NCI-H2196 treated with DMSO at 0.1 percent for 48 hours (cell line): ENCODE measurements around the gene RIMBP2.

ENCODE experiments used
- DNase-seq: peaks from one replicate; lab custom pipeline; 2025; ENCODE audit not compliant: unreplicated experiment; lab: John Stamatoyannopoulos, UW

The RIMBP2 gene

DNA sequence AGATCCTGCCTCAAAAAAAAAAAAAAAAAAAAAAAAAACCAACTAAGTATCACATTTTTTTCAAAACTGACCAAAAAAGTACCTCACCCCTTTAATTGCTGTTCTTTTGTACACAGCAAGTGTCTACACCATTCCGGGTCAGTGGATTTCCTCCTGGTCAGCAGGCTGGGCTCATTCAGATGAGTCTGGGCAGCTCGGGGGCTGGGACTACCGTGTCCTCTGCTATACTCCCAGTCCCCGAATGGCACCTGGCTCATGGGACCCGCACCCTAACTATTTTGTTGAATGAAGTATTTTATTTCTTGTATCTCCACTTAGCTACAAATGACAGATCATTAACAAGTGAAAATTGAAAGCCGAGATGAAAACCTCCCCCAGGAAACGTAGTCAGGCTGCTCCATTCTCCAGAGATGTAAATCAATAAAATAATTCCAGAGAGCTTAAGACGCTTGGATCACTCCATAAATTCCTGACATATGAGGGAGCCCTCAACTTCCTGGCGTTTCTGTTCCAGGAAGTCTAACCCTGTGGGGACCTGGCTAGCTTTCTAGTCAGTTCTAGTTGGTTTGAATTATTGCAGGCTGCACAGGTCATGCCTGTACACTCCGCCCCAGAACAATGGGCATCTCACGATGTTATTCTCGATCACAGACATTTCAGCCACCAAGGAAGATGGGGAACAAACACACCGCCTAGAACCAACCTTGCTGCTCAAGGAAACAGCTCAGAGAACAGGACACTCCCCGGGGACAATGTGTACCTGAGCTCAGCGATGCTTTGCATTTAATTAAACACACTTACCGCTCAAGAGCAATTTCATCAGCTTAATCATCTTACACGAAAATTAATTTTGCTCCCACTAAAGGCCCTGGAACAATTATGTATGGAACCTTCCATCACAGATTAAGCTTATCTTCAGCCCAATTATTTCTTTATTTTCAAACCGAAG is 76.3 kb downstream of the RIMBP2 start:
- no peak for DNase-seq

DNA sequence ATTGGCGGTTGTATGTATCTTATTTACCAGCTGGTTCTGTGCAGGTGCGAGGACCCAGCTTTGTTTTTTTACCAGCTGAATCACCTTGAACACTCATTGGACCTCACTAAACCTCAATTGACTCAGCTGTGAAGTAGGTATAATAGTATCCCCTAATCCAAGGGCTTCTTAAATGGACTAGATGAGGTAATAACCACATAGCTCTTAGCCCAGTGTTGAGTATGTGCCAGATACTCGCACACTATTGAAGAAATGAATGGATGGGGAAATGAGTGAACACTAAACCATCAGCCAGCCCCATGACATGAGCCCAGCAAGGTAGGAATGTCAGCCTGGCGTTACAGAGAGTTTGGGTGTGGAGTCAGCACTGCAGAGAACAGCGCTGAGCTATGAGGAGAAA is 79.7 kb downstream of the RIMBP2 start:
- no peak for DNase-seq

DNA sequence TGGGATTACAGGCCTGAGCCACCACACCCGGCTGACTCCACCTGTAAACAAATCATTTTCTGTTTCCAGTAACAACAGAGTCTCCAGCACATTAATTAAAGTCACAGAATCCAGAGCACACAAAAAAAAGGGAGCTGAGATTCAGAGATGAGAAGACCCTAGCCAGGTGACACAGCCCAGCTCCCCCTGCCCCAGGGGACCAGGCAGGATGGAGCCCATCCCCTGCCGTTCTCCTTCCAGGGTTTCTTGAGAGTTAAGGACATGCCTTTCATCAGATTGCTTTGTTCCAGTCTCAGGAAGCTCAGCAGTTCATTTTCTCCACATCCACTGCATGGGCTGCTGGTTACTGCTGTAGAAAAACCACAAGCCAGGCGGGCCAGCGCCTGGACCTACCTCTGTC is 81.2 kb downstream of the RIMBP2 start:
- DNase-seq: no peak

DNA sequence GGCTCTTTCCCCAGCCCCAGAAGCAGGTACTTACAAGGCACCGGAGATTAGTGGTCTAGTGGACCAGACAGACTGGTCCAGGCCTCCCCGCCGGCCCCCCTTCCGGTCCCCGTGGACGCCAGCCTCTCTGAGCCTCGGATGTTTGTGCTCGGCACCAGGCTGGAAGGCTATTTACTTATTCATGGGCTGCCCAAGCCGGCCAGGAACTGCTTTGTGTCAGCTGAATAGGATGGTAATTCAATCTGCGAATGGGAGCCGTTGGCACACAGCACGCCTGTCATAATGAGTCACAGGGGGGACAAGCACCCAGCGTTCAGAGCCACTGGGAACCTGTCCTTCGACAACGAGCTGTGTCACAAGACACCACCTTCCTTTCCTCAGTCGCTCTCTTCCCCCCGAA is 82.3 kb downstream of the RIMBP2 start:
- peak; percentile 93 for DNase-seq

DNA sequence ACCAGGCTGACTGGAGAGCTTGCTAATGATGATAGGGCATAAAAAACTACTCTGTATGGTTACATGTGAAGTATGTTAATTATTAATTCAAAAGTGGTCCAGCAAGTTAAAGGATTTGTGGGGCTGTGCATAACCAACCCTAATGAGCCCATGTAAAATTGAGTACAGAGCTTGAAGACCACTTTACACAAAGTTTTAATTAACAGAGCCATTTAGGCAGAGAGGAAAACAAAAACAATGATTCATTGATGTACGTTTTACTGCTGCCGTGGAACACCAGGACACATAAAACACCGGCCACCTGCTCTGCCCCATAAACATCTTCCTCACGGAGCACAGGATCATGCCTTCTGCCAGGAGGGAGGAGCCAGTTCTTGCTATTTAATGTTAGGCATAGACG is 83.5 kb downstream of the RIMBP2 start:
- peak; percentile 50 for DNase-seq

DNA sequence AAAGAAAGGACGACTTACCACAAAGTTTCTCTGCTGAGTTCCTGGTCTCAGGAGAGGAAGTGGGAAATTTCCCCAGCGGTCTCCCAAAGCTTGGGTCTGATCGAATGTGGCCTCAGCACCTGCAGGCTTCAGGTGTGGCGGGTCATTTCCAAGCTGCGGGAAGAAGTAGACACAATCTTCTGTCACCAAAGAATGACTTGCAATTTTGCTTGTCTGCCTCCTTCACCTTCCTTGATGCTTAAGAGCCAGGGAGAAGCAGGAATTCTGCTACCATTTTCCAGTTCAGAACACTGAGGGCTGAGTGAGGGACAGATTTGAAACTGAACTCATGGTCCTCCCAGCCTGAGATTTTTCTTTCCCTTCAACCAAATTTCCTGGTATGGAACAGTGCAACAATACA is 87.8 kb downstream of the RIMBP2 start:
- no peak for DNase-seq

DNA sequence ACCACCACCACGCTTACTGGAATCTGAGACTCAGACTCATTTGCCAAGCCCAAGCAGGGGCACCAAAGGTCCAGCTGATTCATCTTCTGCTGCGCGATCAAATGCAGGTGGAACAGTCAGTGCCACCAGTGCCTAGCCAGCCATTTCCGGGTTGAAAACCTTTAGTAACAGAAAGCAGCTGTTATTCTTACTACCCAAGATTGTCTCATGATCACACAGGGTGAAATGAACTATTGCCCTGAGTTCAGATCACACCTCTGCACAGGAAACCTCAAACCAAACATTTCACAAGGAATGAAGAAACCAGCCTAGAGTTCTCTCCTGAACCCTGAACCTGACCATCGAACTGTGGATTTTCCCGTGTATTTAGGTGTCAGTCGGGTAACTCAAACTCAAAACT is 88.9 kb downstream of the RIMBP2 start:
- no peak for DNase-seq

DNA sequence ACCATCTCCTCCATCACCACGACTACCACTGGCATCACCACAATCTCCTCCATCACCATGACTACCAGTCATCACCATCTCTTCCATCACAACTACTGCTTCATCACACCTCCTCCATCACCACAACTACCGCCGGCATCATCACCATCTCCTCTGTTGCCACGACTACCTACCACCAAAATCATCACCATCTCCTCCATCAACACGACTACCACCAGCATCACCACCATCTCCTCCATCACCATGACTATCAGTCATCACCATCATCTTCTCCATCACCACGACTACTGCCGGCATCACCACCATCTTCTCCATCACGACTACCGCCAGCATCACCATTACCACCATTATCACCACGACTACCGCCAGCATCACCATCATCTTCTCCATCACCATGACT is 89.5 kb downstream of the RIMBP2 start:
- no peak for DNase-seq

DNA sequence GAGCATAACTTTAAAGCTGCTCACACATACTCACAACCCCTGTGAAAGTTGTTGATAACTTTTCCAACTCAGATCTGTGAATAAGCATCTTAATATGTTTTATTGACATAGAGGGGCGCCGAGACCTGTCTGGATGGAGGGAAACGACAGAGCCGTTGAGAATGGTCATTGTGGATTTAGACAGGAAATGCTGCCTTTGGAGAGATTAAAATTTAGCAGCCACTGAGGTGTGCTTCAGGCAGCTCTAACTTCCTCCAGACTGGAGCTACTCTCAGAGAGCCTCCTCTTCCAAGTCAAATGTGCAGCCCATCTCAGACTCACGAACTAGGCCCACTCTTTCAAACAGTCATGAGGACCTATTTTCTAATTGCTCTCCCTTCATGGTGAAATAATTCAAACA is 90.9 kb downstream of the RIMBP2 start:
- DNase-seq: no peak

DNA sequence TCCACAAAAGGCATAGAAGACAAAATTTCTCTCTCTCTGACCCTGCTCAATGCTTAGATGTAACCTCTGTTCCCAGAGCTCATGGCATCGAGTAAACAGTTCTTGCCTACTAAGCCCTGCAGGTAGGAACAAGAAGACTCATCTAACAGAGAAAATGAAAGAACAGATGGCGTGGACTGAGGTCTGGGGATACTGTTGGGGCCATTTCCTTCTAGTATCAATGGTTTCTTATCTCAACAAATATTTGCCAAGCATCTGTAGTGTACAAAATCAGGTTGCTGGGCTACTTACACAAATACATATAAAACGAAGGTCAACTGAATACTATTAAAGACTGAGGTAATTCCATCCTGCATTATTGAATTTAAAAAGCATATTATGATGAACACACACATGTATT is 93.3 kb downstream of the RIMBP2 start:
- peak; percentile 23 for DNase-seq

DNA sequence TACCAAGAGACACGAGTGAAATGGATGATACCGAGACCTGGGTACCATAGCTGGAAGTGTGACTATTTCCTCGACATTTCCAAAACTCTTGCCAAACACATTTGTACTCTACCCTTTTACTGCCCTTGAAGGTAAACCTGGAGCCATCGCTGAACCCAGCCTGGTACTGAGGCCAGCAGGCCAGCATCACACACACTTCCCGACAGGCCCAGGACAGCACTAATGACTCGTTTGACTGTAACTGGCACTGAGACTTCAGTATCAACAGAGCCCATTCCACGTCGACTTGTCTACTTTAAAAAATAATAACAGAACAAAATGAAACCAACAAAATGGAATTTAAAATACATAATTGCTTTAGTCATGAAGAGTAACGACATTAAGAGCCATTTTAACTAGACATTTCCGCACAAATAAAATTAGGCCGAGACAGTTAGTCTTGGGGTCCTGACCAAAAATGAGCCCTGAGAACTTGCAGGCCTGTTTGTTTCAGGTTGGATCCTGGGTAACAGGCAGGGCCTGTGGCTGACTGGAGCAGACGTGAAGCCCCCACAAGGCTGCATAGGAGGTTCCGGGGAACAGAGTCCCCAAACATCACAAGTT is 94.3 kb downstream of the RIMBP2 start:
- DNase-seq: no peak

DNA sequence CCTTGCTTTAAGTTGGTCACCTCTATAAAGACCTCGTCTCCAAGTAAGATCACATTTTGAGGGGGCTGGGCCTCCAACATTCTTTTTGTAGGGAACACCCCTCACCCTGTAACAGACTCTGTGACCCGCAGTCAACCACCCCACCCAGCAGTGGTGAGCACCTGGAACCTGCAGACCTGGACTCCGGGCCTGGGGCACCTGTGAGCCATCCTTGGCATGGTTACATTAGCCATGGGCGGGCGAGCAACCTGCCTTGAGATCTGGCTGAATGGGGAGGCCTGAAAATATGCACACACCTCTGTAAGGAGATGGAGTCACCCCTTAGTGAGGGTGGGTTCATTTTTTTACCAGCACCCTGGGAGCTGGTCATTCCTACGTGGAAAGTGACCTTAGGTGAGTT is 95.3 kb downstream of the RIMBP2 start:
- no peak for DNase-seq

DNA sequence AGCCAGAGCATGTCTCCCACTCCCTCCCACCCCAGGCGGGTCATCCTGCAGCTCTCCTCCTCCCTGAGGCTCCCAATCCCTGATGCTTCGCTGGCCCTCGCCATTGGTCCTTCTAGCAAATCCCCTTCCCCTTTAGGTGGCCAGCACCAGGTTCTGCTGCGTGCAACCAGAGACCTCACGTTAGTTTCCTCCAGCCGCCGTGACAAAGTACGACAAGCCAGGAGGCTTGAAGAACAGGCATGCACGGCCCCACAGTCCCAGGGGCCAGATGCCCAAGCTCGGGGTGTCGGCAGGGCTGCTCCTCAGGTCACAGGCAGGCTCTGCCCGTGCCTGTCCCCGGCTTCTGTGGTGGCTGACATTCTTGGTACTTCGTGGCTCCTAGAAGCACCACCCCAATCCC is 95.8 kb downstream of the RIMBP2 start:
- no peak for DNase-seq

DNA sequence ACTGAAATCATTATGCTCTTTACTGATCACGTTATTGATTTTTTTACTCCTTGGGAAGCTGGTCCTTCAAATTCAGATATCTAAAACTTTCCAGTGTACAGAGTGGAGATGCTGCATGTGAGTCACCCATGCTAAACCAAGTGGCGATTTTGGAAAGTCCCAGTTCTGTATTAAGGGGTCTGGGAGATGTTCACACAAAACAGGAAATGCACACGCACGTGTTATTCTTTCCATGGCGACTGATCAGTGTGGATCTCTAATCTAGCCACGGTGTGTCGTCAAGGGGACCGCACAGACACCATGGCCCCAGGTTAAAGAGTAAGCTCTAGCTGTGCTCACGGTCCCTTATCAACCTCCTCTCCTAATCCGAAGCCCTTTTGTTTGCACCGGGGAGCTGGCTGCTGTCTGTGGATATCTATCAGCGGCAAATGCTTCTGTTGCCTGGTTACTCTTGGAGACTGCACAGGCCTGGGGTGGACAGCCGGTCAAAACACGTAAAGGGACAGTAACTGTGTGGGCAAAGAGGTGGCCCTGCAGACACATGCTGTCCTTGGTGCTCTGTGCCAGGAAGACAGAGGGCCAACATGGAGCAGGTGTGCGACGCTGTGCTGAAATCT is 96.6 kb downstream of the RIMBP2 start:
- DNase-seq: no peak

DNA sequence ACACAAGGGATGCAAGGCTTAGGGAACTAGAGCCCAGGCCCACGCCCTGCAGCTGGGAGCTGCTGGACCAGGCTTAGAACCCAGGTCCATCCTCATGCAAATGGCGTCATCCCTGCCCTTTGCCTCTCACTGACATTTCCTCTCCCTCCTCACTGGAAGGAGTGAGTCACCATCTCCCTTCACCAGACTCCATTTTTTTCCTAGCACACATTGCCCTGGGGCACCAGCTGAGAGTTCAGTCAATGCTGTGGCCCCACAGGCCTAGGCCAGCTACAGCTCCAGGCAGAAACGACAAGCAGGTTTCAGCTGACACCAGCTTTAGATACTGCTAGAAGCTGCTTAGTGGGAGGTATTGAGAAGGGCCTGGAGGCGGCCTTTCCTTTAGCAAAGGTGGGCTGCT is 98.9 kb downstream of the RIMBP2 start:
- no peak for DNase-seq

DNA sequence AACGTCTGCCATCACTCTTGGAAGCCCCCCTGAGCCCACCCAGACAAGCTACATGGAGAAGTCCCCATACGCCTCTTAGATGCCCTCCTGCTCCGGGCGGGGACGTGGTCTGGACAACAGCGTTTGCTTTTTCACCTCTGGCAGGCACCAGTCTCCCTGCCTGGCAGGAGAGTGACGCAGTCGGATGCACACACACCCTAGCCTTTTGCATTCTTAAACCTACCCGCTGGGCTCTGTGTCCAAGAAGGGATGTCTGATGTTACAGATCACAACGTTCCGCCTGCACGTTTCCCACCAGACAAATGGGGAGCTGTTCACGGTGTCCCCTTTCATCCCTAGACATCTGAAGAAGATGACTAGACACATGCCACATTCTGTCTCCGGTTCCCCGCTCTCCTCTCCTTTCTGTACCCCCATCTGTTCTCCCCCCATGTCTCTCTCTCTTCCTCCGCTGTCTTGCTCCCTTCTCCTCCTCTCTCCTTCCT is 100.2 kb downstream of the RIMBP2 start:
- DNase-seq: no peak

DNA sequence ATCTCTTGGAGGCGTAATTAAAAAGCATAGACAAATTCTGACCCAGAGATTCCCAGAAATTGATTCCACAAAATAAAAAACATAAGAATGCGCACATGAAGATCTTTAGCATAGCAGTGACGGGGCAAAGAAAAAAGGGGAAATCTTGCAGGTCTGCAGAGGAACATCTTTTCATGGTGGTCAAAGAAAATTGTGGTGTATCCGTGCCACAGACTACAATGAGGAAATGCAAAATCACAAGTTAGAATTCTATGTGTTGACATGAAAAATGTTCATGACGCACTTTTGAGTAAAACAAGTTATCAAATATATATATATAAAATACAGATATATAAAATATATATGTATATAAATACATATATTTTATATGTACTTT is 101.6 kb downstream of the RIMBP2 start:
- no peak for DNase-seq

DNA sequence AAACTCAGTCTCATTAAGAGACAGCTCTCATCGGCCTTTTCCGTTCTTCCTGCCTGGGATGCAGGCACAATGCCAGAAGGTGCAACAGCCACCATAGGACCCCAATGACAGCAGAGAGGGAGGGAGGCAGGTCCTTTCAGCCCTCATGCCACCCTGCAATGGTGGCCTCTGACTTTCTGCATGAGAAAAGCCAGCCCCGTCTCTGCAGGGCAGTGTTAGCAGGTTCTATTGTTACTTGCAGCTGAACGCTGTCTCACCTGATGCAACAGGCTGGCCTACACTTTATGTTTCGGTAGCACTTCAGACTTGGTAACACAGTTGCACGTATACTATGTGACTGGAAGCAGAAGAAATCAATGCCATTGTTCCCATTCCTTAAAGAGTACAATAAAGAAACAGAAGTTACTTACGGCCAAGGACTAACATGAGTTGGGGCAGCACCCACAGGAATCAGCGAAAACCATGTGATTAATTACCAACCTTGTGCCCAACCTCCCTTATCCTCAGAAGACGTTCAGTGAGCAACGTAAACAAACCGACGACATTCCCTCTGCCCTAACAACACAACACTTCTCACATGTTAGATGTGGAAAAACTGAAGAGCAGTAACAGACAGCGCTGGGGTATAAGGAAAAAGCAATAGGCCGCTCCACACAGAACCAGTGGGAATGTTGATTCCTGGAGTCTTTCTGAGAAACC is 102.1 kb downstream of the RIMBP2 start:
- DNase-seq: no peak

DNA sequence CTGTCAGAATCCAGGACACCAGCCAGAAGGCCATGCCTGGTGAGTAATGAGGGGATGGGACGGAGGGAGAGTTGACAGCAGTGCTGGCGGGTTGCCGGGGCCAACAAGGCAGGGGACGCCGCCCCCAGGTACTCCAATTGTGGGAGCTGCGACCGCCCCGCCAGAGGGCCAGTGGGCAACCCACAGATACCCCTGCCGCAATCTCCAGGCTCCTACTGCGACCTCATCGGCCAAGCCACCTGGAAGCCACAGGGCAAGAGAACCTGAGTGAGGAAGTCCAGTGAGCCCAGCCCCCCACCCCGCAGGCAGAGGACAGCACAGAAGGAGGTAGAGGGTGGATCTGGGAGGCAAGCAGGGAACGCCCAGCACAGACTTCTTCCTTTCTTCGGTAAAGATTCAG is 103.0 kb downstream of the RIMBP2 start:
- DNase-seq: no peak

DNA sequence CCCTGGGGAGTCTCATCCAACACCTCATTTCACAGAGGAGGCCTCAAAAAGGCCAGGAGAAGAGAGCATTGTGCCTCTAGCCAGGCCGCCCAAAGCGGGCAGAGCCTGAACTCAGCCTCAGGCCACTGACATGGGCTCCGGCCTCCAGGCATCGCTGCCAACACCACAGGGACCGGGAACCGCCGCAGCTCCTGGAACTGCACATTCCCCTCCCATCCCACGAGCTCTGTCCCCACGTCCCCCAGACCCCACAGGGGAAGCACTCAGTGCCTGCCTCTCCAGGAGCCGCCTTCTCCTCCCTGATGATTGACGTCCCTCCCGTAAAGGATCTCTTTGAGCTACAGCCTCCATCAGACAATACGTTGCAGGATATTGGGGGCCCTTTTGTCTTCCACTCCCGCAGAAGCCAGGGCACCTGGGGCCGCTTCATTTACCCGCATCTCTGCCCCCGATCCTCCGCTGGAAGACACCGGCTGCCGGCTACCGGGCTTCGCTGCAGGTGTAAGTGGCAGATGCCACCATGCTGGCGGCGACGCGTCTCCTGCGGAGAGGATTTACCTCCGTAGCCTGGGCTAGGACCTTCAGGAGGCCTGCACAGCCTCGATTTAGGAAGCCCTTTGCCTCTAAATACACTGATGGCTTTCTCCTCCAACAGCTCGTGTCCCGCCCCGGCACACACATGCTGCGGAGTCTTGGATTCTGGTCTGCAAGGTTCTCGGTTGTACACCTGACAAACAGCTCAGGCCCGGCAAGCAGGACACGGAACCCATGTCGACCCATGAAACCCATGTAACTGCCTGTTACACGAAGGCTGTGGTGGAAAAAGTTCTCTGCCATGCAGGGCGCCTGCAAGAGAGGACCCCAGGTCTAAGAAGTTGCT is 104.8 kb downstream of the RIMBP2 start:
- no peak for DNase-seq

DNA sequence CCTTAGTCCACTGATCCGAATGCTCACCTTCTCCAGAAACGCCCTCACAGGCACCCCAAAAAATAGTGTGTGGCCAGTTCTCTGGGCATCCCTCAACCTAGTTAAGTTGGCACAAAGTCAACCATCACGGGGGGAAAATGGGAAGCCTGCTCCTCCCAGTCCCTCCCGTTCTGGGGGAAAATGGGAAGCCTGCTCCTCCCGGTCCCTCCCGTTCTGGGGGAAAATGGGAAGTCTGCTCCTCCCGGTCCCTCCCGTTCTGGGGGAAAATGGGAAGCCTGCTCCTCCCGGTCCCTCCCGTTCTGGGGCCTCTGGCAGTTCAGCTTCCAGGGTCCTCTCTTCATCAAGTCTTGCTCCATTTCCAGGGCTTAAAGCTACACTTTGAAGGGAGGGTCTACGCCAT is 106.1 kb downstream of the RIMBP2 start:
- no peak for DNase-seq
